Subcutaneous abdominal adipose tissue (tissue), 5 donors: ENCODE measurements around the gene TMPRSS6.

Experiments
- H3K27ac ChIP-seq: one replicate; pipeline ENCODE4 v1.7.0; 2013; ENCODE audit warnings: low read depth, mild to moderate bottlenecking, inconsistent platforms, low read length, moderate library complexity
- H3K27me3 ChIP-seq, 5 donors: one replicate each; pipeline ENCODE4 v1.7.0; 2013; ENCODE audit warnings: low read length in 5 of 5, inconsistent platforms in 1 of 5; ENCODE audit not compliant: control insufficient read depth in 5 of 5, insufficient read depth in 4 of 5
- H3K36me3 ChIP-seq, 5 donors: one replicate each; pipeline ENCODE4 v1.7.0; 2013; ENCODE audit warnings: low read length in 5 of 5; ENCODE audit not compliant: control insufficient read depth in 5 of 5, insufficient read depth in 5 of 5
- H3K4me1 ChIP-seq, 5 donors: one replicate each; pipeline ENCODE4 v1.7.0; 2013; ENCODE audit warnings: low read length in 5 of 5, mild to moderate bottlenecking in 3 of 5, moderate library complexity in 1 of 5; ENCODE audit not compliant: control insufficient read depth in 5 of 5, insufficient read depth in 5 of 5
- H3K4me3 ChIP-seq, 5 donors: one replicate each; pipeline ENCODE4 v1.7.0; 2013; ENCODE audit warnings: low read length in 5 of 5, low read depth in 1 of 5
- H3K9ac ChIP-seq, 5 donors: one replicate each; pipeline ENCODE4 v1.7.0; 2013; ENCODE audit warnings: low read length in 5 of 5, mild to moderate bottlenecking in 4 of 5, moderate library complexity in 3 of 5
- H3K9me3 ChIP-seq, 5 donors: one replicate each; pipeline ENCODE4 v1.7.0; 2013; ENCODE audit warnings: low read length in 5 of 5; ENCODE audit not compliant: control insufficient read depth in 5 of 5
- donor health status: healthy.
- donor health status: healthy.
- donor health status: healthy.
- donor health status: healthy.
- donor health status: healthy.

TMPRSS6 gene

GRCh38 chr22:37049224-37049623 lies 60.3 kb downstream of the TMPRSS6 start:
- Histone ChIP-seq H3K9ac (no peak overlapping the region), H3K4me3 (no peak overlapping the region), H3K27ac (no peak overlapping the region), H3K36me3 (peaks cover 0 to 4% (median 0%) of the 10 kb centered on the region in 5 donors), H3K9me3 (no peaks in the 10 kb centered on the region), H3K4me1 (peaks cover 0 to 22% (median 14%) of the 10 kb centered on the region in 5 donors), H3K27me3 (peaks cover 0 to 15% (median 10%) of the 10 kb centered on the region in 5 donors)

GRCh38 chr22:37048133-37048532 lies 61.4 kb downstream of the TMPRSS6 start:
- Histone ChIP-seq H3K4me1 (peaks cover 0 to 22% (median 16%) of the 10 kb centered on the region in 5 donors), H3K27me3 (peaks cover 0 to 16% (median 7%) of the 10 kb centered on the region in 5 donors), H3K9ac (no peak overlapping the region), H3K9me3 (no peaks in the 10 kb centered on the region), H3K4me3 (no peak overlapping the region), H3K27ac (no peak overlapping the region), H3K36me3 (no peaks in the 10 kb centered on the region)

DNA sequence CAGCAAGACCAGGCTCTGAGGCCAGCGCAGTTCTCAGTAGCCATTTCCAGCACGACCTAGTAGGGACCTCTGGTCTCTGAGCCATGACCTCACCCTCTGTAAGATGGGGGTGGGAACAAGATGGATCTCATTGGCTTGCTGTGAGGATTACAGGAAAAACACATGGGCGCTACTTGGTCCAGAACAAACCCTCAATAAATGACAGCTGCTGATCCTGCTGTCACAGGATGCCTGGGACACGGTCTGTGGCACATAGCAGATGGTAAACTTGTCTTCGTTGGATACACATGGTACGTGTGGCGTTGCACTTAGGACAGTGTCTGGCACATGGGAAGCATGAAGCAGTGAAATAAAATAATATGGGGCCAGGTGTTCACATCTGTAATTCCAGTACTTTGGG lies 62.5 kb downstream of the TMPRSS6 start:
- Histone ChIP-seq H3K9me3 (no peaks in the 10 kb centered on the region), H3K4me1 (peaks cover 0 to 14% (median 7%) of the 10 kb centered on the region in 5 donors), H3K27me3 (peaks cover 0 to 8% (median 7%) of the 10 kb centered on the region in 5 donors), H3K4me3 (no peak overlapping the region), H3K27ac (no peak overlapping the region), H3K36me3 (no peaks in the 10 kb centered on the region), H3K9ac (no peak overlapping the region)

DNA sequence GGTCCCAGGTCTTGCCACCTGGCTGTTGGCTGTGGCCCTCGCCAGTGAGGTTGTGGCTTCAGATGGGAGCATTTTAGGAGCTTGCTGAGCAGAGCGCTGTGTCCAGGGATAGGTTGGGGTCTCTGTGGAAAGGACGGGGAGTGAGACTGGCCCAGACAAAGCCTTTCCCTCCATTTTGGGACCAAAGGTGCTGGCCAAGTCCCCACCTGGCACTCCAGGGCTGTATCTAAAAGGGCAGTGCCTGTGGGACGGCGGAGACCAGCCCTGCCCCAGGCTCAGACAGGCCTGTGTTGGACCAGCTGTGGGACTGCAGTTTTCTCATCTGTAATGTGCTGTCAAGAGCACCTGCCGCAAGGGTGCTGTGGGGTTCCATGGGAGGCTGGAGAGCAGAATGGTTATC lies 62.9 kb downstream of the TMPRSS6 start:
- no peak overlapping the region for H3K4me3 ChIP-seq
- no peak overlapping the region for H3K27ac ChIP-seq
- no peaks in the 10 kb centered on the region for H3K36me3 ChIP-seq
- peaks cover 0 to 10% (median 6%) of the 10 kb centered on the region in 5 donors for H3K4me1 ChIP-seq
- H3K9ac ChIP-seq: no peak overlapping the region
- H3K27me3 ChIP-seq: peaks cover 0 to 8% (median 7%) of the 10 kb centered on the region in 5 donors
- H3K9me3 ChIP-seq: no peaks in the 10 kb centered on the region

DNA sequence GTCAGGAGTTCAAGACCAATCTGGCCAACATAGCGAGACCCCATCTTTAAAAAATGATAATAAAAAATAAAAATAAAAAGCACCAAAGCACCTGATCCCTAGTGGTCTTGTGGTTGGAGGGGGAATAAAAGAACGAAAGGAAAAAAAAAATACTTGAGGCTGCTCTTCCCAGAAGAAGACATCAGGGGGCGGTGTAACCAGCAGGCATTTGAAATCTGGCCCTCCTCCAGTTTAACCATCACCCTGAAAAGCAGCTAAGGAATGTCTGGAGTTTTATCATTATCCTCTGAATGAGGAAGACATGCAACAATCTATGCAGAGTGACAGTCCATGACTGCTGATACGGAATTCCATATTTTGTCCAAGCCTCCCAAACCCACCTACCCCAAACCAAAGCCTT lies 63.6 kb downstream of the TMPRSS6 start:
- peaks cover 0 to 8% (median 7%) of the 10 kb centered on the region in 5 donors for H3K27me3 ChIP-seq
- peaks cover 0 to 10% (median 3%) of the 10 kb centered on the region in 5 donors for H3K4me1 ChIP-seq
- no peaks in the 10 kb centered on the region for H3K36me3 ChIP-seq
- no peak overlapping the region for H3K4me3 ChIP-seq
- no peak overlapping the region for H3K27ac ChIP-seq
- H3K9ac ChIP-seq: no peak overlapping the region
- no peaks in the 10 kb centered on the region for H3K9me3 ChIP-seq

DNA sequence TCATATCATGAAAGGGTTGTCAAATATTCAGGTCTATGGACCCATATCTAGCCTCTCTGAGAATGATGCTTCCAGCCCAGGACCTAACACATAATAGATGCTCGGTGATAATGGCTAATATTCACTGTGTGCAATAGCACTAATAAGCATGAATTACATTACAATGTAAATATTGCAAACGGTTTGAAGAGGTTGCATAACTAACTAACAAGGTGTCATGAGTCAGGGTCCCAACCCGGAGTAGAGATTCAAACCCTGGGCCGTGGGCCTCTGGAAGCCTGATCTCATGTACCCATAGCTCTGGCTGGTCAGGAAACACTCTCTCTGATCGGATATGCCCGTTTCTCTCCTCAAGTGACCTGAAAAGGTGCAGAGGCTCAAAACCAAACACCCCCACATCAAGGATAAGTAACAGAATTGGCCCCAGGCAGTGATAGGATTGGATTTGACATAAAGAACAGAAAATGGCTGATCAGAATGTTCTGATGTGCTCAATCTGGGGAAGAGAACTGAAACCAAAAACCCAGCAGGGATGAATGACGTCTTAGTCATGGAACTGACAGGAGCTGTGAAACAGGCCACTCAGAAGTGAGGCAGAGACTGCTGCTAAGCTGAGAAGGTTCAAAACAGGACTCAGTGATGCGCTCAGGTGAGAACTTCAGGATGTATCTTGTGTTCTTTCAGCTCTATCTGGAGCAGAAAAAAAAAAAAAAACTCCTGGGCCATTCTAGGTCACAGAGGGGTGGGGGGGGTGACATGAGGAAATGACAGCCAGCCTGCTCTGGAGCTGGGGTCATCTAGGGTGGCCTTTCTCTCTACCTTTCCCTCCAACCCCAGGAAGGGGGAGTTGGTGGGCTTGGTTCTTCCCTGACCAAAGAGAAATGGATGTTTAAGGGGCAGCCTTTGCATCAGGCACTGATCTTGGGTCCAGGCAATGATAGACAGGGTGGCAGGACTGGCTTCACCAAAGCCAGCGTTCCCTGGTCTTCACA lies 64.6 kb downstream of the TMPRSS6 start:
- Histone ChIP-seq H3K9ac (no peak overlapping the region), H3K4me1 (peaks cover 0 to 6% (median 0%) of the 10 kb centered on the region in 5 donors), H3K27me3 (peaks cover 0 to 8% (median 7%) of the 10 kb centered on the region in 5 donors), H3K4me3 (no peak overlapping the region), H3K36me3 (no peaks in the 10 kb centered on the region), H3K9me3 (no peaks in the 10 kb centered on the region), H3K27ac (no peak overlapping the region)

DNA sequence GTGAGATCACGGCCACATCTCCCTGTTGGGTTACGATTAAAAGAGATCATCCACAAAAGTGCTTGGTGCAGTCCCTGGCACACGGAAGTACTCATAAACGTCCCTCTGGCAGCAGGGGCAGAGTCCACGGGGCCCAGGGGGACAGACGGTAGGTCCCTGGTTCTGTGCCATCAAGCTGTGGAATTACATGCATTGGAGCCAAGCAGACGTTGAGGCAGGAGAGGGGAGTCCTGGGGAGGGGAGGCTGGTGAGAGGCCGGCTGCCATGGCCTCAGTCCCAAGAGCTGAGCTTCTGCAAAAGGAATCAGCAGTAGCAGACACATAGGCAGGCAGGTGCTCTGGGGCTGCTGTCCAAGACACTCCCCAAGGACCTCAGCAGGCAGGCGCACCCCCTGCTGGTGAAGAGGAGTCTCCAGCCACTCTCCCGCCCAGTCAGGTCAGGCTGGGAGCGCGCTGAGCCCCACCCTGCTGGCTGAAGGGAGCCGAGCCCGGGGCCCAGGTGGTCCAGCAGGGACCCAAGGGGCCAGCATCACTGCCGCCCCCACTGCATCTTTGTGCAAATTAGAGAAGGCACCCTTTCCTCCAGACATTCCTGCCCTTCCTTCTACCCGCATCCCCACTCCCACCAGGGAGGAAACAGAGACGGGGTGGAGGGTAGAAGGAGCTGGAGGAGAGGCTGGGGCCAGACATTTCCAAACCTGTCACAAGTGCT lies 65.5 kb downstream of the TMPRSS6 start:
- H3K9ac ChIP-seq: no peak overlapping the region
- no peaks in the 10 kb centered on the region for H3K9me3 ChIP-seq
- no peaks in the 10 kb centered on the region for H3K36me3 ChIP-seq
- peaks cover 0 to 6% (median 0%) of the 10 kb centered on the region in 5 donors for H3K4me1 ChIP-seq
- no peak overlapping the region for H3K27ac ChIP-seq
- peaks cover 0 to 11% (median 7%) of the 10 kb centered on the region in 5 donors for H3K27me3 ChIP-seq
- H3K4me3 ChIP-seq: no peak overlapping the region

- Histone ChIP-seq H3K4me3 (no peak overlapping the region), H3K36me3 (no peaks in the 10 kb centered on the region), H3K4me1 (peaks cover 0 to 6% (median 0%) of the 10 kb centered on the region in 5 donors), H3K27me3 (peaks cover 0 to 11% (median 7%) of the 10 kb centered on the region in 5 donors), H3K9ac (no peak overlapping the region), H3K9me3 (no peaks in the 10 kb centered on the region), H3K27ac (no peak overlapping the region)
These were observed 66.2 kb downstream of the TMPRSS6 start for GRCh38 chr22:37043209-37043827.

DNA sequence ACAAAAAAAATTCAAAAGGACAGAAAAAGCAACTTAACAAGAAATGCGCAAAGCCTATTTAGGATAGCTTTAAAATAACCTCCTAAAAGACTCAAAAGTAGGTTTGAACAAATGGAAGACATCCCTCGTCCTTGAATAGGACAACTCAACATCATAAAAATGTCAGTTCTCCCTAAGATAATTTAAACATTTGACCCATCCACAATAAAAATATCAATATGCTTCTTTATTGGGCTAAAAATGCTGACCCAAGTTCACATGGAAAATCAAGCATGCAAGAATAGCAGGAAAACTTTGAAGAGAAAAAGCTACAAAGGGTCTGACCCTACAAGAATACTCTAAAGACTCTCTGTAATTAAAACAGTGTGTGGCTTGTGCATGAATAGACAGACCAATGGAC lies 70.0 kb downstream of the TMPRSS6 start:
- H3K9me3 ChIP-seq: no peaks in the 10 kb centered on the region
- H3K4me1 ChIP-seq: peaks cover 0 to 6% (median 0%) of the 10 kb centered on the region in 5 donors
- H3K27ac ChIP-seq: no peak overlapping the region
- no peak overlapping the region for H3K4me3 ChIP-seq
- H3K36me3 ChIP-seq: no peaks in the 10 kb centered on the region
- no peak overlapping the region for H3K9ac ChIP-seq
- H3K27me3 ChIP-seq: peaks cover 7 to 27% (median 19%) of the 10 kb centered on the region in 5 donors
